K562 (cell line): ENCODE data around the gene NPFF. TPM values are rescaled to one million over a fixed set of nuclear protein-coding genes. Genes with fewer than 3 reads are reported as not detected.
A peak's percentile ranks its signal among the peaks of the same experiment; 100 is the strongest.

Experiments
- BMI1 ChIP-seq: fragments of 150-350 bp; IDR thresholded peaks from 2 replicates; pipeline ENCODE4 v1.6.1; 2014; ENCODE audit warnings: low read length
- CBX3 ChIP-seq, 2 experiments: IDR thresholded peaks; 1 replicate in 1 of 2; 2 replicates in 1 of 2; pipeline ENCODE4 v1.6.1; 2012; ENCODE audit warnings: inconsistent platforms in 2 of 2, low read length in 2 of 2, borderline replicate concordance in 1 of 2, control low read depth in 1 of 2
- CEBPG ChIP-seq, 3 experiments: fragments of 200-800 bp in 1 of 3; sonication (Bioruptor generic) in 1 of 3; sonication (generic) in 1 of 3; formaldehyde crosslinking in 1 of 3; IDR thresholded peaks in 2 of 3; conservative IDR thresholded peaks in 1 of 3; 2 replicates each; pipeline versions ENCODE4 v1.6.1 to v1.8.0; 2016 to 2022; ENCODE audit warnings: missing compliant biosample characterization in 2 of 3, missing genetic modification characterization in 2 of 3, mild to moderate bottlenecking in 1 of 3, missing genetic modification reagents in 1 of 3
- CTBP1 ChIP-seq: fragments of 450-650 bp; IDR thresholded peaks from 2 replicates; pipeline ENCODE4 v1.6.1; 2016; ENCODE audit warnings: borderline replicate concordance
- E2F3 ChIP-seq: fragments of 250-450 bp; sonication (Bioruptor Pico); IDR thresholded peaks from 2 replicates; pipeline ENCODE4 v1.4.0; 2020; ENCODE audit warnings: mild to moderate bottlenecking
- ELF4 ChIP-seq: fragments of 450-650 bp; formaldehyde crosslinking; IDR thresholded peaks from 2 replicates; pipeline ENCODE4 v1.4.0; 2022; ENCODE audit warnings: missing genetic modification characterization
- FOXJ2 ChIP-seq: fragments of 200-800 bp; sonication (Bioruptor generic); IDR thresholded peaks from 2 replicates; pipeline ENCODE4 v1.6.1; 2016; ENCODE audit warnings: missing genetic modification characterization, missing compliant biosample characterization
- FOXK1 ChIP-seq: sonication (generic); formaldehyde crosslinking; IDR thresholded peaks from 2 replicates; pipeline ENCODE4 v1.8.0; 2022; ENCODE audit warnings: missing genetic modification reagents, mild to moderate bottlenecking, borderline replicate concordance
- FOXM1 ChIP-seq, 2 experiments: fragments of 450-650 bp in 1 of 2; sonication (generic) in 1 of 2; formaldehyde crosslinking in 1 of 2; IDR thresholded peaks; 2 replicates each; pipeline versions ENCODE4 v1.6.1 to v1.9.0; 2017 to 2022; ENCODE audit warnings: low read depth in 2 of 2, mild to moderate bottlenecking in 2 of 2, missing genetic modification reagents in 1 of 2, moderate library complexity in 1 of 2
- GTF2E2 ChIP-seq: fragments of 200-800 bp; sonication (Bioruptor generic); IDR thresholded peaks from 2 replicates; pipeline ENCODE4 v1.6.1; 2016; ENCODE audit warnings: missing genetic modification characterization, missing compliant biosample characterization
- MED1 ChIP-seq: sonication (generic); formaldehyde crosslinking; IDR thresholded peaks from 2 replicates; pipeline ENCODE4 v1.8.1; 2023; ENCODE audit warnings: missing genetic modification reagents, borderline replicate concordance
- PHB ChIP-seq: fragments of 250-450 bp; sonication (Bioruptor Pico); IDR thresholded peaks from 2 replicates; pipeline ENCODE4 v1.5.0; 2021
- PHF20 ChIP-seq: fragments of 450-650 bp; IDR thresholded peaks from 2 replicates; pipeline ENCODE4 v1.6.1; 2018; ENCODE audit not compliant: partially characterized antibody
- POLR2AphosphoS2 ChIP-seq: IDR thresholded peaks from 2 replicates; pipeline ENCODE4 v1.6.1; 2012; ENCODE audit warnings: low read length, improper control_type of control experiment
- PURB ChIP-seq: sonication (generic); formaldehyde crosslinking; IDR thresholded peaks from 2 replicates; pipeline ENCODE4 v1.9.0; 2021; ENCODE audit warnings: low read depth, mild to moderate bottlenecking, missing genetic modification reagents
- RBM14 ChIP-seq: fragments of 200-400 bp; formaldehyde crosslinking; IDR thresholded peaks from 2 replicates; pipeline ENCODE4 v1.6.1; 2018; ENCODE audit warnings: low read depth, mild to moderate bottlenecking, low read length, moderate library complexity, borderline replicate concordance; ENCODE audit not compliant: insufficient read depth
- RFX5 ChIP-seq: IDR thresholded peaks from 2 replicates; pipeline ENCODE4 v1.6.1; 2011; ENCODE audit warnings: low read depth, mild to moderate bottlenecking, improper control_type of control experiment, low read length
- SLC30A9 ChIP-seq: fragments of 250-450 bp; sonication (Bioruptor Pico); IDR thresholded peaks from 2 replicates; pipeline ENCODE4 v1.8.0; 2022; ENCODE audit warnings: mild to moderate bottlenecking, moderate library complexity
- SMARCA5 ChIP-seq: fragments of 450-650 bp; IDR thresholded peaks from 2 replicates; pipeline ENCODE4 v1.6.1; 2016
- SREBF1 ChIP-seq: fragments of 150-350 bp; IDR thresholded peaks from 2 replicates; pipeline ENCODE4 v1.6.1; 2014; ENCODE audit warnings: antibody characterized with exemption, low read depth, low read length, borderline replicate concordance
- SRSF7 ChIP-seq: fragments of 200-400 bp; formaldehyde crosslinking; optimal IDR thresholded peaks from 2 replicates; pipeline ENCODE3; 2017; ENCODE audit warnings: mild to moderate bottlenecking, low read depth, low read length
- ZNF121 ChIP-seq: sonication (generic); formaldehyde crosslinking; conservative IDR thresholded peaks from 2 replicates; pipeline ENCODE4 v1.8.0; 2022; ENCODE audit warnings: missing genetic modification reagents
- ZNF311 ChIP-seq: fragments of 250-450 bp; sonication (Bioruptor Pico); IDR thresholded peaks from 2 replicates; pipeline ENCODE4 v1.4.0; 2020; ENCODE audit warnings: mild to moderate bottlenecking, moderate library complexity
- ZNF445 ChIP-seq: fragments of 250-450 bp; sonication (Bioruptor Pico); IDR thresholded peaks from 2 replicates; pipeline ENCODE4 v1.4.0; 2020; ENCODE audit warnings: low read depth, mild to moderate bottlenecking, moderate library complexity
- ZNF76 ChIP-seq: fragments of 250-450 bp; sonication (Bioruptor Pico); IDR thresholded peaks from 2 replicates; pipeline ENCODE4 v1.4.0; 2020; ENCODE audit warnings: mild to moderate bottlenecking, moderate library complexity, borderline replicate concordance
- ZSCAN29 ChIP-seq: fragments of 450-650 bp; IDR thresholded peaks from 2 replicates; pipeline ENCODE4 v1.6.1; 2017
- polyA plus RNA-seq, 8 experiments: library from polyadenylated mRNA; depleted of rRNA in 4 of 8; stranded (reverse) in 5 of 8; unstranded in 3 of 8; fragments of >200 nt; fragmentation: Nextera tagmentation in 2 of 8; fragmentation: Illumina TruSeq in 1 of 8; extraction: Ambion mirVana in 2 of 8; extraction: Trizol in 1 of 8; gene quantifications; 2 replicates each; pipeline versions ENCODE4 v1.2.1 to v1.2.3, GENCODE V29; 2011 to 2014; ENCODE audit warnings: inconsistent platforms in 1 of 8, missing spikeins in 1 of 8
- total RNA-seq, 7 experiments: library from RNA; depleted of rRNA in 6 of 7; stranded (reverse); fragments of >200 nt in 6 of 7; fragmentation: Illumina TruSeq in 2 of 7; extraction: Trizol in 2 of 7; gene quantifications; 2 replicates each; pipeline versions ENCODE4 v1.2.1 to v1.2.3, GENCODE V29; 2011 to 2021; ENCODE audit warnings: low replicate concordance in 1 of 7
- TF ChIP-seq, protein P1 (sequence below): sonication (generic); formaldehyde crosslinking; IDR thresholded peaks from 2 replicates; pipeline ENCODE4 v1.8.1; 2023; ENCODE audit warnings: mild to moderate bottlenecking, missing genetic modification reagents

Gene NPFF
- total and polyA plus RNA-seq, 9 of the 15 experiments (the other 6 are each of a cell fraction or from before 2014, with no cell fraction given) = 0.15 to 1.2 (median 0.55) TPM; not detected in 6

- TF ChIP-seq PHF20 (peak; percentile 90), CBX3 (IDR thresholded peaks at IDR 0.05; ENCODE audit: borderline replicate concordance in 1 of 2, low read length in 2 of 2) (peak in 1 of 2 experiments; percentile 25; a peak in 1 of 3 replicates), CTBP1 (peak; percentile 61; the same call in 1 of the 2 replicates), RBM14 (0 out of 2 replicates have a peak, but pooled peaks have one; percentile 67), ZNF121 (CRISPR knock-in tag) (no peak), FOXM1 (IDR thresholded peaks at IDR 0.05; ENCODE audit: low read depth) (no peak), FOXM1 (CRISPR knock-in tag; IDR thresholded peaks at IDR 0.05; ENCODE audit: low read depth) (no peak), CEBPG (CRISPR knock-in tag; IDR thresholded peaks at IDR 0.05) (no peak), CEBPG (tag; conservative IDR thresholded peaks at IDR 0.05 in 1 of 2, IDR thresholded peaks at IDR 0.05 in 1 of 2) (no peak), BMI1 (no peak), ELF4 (CRISPR knock-in tag) (peak; percentile 44; the same call in 1 of the 2 replicates), FOXJ2 (tag) (peak; percentile 46; the same call in 1 of the 2 replicates), FOXK1 (CRISPR knock-in tag) (0 out of 2 replicates have a peak, but pooled peaks have one; percentile 72), ZNF76 (CRISPR knock-in tag) (peak; percentile 92), PHB (no peak), POLR2AphosphoS2 (peak; percentile 69; the same call in 1 of the 2 replicates), ZNF445 (CRISPR knock-in tag) (0 out of 2 replicates have a peak, but pooled peaks have one; percentile 75), SRSF7 (no peak), MED1 (CRISPR knock-in tag) (no peak), ZNF311 (CRISPR knock-in tag) (peak; percentile 67; the same call in 1 of the 2 replicates), GTF2E2 (tag) (peak; percentile 88; the same call in 1 of the 2 replicates), SREBF1 (no peak), E2F3 (peak; percentile 89; the same call in 1 of the 2 replicates), ZSCAN29 (no peak), RFX5 (peak; percentile 70; the same call in 1 of the 2 replicates), SMARCA5 (no peak), PURB (no peak), SLC30A9 (CRISPR knock-in tag) (0 out of 2 replicates have a peak, but pooled peaks have one; percentile 23)
- TF ChIP-seq, protein P1, sequence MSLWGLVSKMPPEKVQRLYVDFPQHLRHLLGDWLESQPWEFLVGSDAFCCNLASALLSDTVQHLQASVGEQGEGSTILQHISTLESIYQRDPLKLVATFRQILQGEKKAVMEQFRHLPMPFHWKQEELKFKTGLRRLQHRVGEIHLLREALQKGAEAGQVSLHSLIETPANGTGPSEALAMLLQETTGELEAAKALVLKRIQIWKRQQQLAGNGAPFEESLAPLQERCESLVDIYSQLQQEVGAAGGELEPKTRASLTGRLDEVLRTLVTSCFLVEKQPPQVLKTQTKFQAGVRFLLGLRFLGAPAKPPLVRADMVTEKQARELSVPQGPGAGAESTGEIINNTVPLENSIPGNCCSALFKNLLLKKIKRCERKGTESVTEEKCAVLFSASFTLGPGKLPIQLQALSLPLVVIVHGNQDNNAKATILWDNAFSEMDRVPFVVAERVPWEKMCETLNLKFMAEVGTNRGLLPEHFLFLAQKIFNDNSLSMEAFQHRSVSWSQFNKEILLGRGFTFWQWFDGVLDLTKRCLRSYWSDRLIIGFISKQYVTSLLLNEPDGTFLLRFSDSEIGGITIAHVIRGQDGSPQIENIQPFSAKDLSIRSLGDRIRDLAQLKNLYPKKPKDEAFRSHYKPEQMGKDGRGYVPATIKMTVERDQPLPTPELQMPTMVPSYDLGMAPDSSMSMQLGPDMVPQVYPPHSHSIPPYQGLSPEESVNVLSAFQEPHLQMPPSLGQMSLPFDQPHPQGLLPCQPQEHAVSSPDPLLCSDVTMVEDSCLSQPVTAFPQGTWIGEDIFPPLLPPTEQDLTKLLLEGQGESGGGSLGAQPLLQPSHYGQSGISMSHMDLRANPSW (CRISPR knock-in tag) = 0 out of 2 replicates have a peak, but pooled peaks have one; percentile 33
Measured at GRCh38 chr12:53500776-53501614, 6.3 kb downstream of the NPFF start, which contains the start of gene TARBP2 (continued).
